HEK293 (cell line): ENCODE results near the gene C19orf12.

Experiments used
- HOXC10 ChIP-seq: sonication (generic); formaldehyde crosslinking; IDR thresholded peaks from 2 replicates; pipeline ENCODE4 v1.8.1; 2023; ENCODE audit warnings: mild to moderate bottlenecking, missing genetic modification reagents
- MEIS1 ChIP-seq: sonication (generic); formaldehyde crosslinking; IDR thresholded peaks from 2 replicates; pipeline ENCODE4 v1.8.1; 2022; ENCODE audit warnings: missing genetic modification reagents, mild to moderate bottlenecking, borderline replicate concordance
- SP2 ChIP-seq: fragments of 450-650 bp; formaldehyde crosslinking; IDR thresholded peaks from 2 replicates; pipeline ENCODE4 v1.5.1; 2016; ENCODE audit warnings: missing biosample characterization, missing genetic modification characterization
- ZFP69B ChIP-seq: fragments of 450-650 bp; formaldehyde crosslinking; IDR thresholded peaks from 2 replicates; pipeline ENCODE4 v1.5.1; 2016; ENCODE audit warnings: missing biosample characterization, missing genetic modification characterization
- ZNF121 ChIP-seq: fragments of 450-650 bp; formaldehyde crosslinking; IDR thresholded peaks from 2 replicates; pipeline ENCODE4 v1.5.1; 2016; ENCODE audit warnings: missing biosample characterization, missing genetic modification characterization
- ZNF133 ChIP-seq: fragments of 450-650 bp; formaldehyde crosslinking; IDR thresholded peaks from 2 replicates; pipeline ENCODE4 v1.5.1; 2016; ENCODE audit warnings: missing biosample characterization, missing genetic modification characterization
- ZNF138 ChIP-seq: fragments of 450-650 bp; formaldehyde crosslinking; IDR thresholded peaks from 2 replicates; pipeline ENCODE4 v1.5.1; 2016; ENCODE audit warnings: missing biosample characterization, missing genetic modification characterization, borderline replicate concordance
- ZNF2 ChIP-seq: fragments of 450-650 bp; formaldehyde crosslinking; IDR thresholded peaks from 2 replicates; pipeline ENCODE4 v1.5.1; 2016; ENCODE audit warnings: missing biosample characterization, missing genetic modification characterization
- ZNF202 ChIP-seq: fragments of 450-650 bp; formaldehyde crosslinking; IDR thresholded peaks from 2 replicates; pipeline ENCODE4 v1.5.1; 2016; ENCODE audit warnings: missing biosample characterization, missing genetic modification characterization, borderline replicate concordance
- ZNF341 ChIP-seq: fragments of 450-650 bp; formaldehyde crosslinking; IDR thresholded peaks from 2 replicates; pipeline ENCODE4; 2016; ENCODE audit warnings: low read depth, missing biosample characterization, missing genetic modification characterization
- ZNF514 ChIP-seq: fragments of 450-650 bp; formaldehyde crosslinking; IDR thresholded peaks from 2 replicates; pipeline ENCODE4 v1.5.1; 2016; ENCODE audit warnings: missing biosample characterization, missing genetic modification characterization
- ZNF549 ChIP-seq: fragments of 450-650 bp; IDR thresholded peaks from 2 replicates; pipeline ENCODE4 v1.5.1; 2018; ENCODE audit warnings: missing biosample characterization, missing genetic modification characterization, mild to moderate bottlenecking, inconsistent platforms, moderate library complexity
- ZNF658 ChIP-seq: fragments of 450-650 bp; formaldehyde crosslinking; IDR thresholded peaks from 2 replicates; pipeline ENCODE4; 2016; ENCODE audit warnings: missing biosample characterization, missing genetic modification characterization
- ZXDB ChIP-seq: fragments of 450-650 bp; formaldehyde crosslinking; IDR thresholded peaks from 2 replicates; pipeline ENCODE4 v1.5.1; 2016; ENCODE audit warnings: missing biosample characterization, missing genetic modification characterization
- TF ChIP-seq, protein P1 (sequence below): fragments of 450-650 bp; formaldehyde crosslinking; IDR thresholded peaks from 2 replicates; pipeline ENCODE4 v1.5.1; 2016; ENCODE audit warnings: missing biosample characterization, missing genetic modification characterization
- TF ChIP-seq, protein P2 (sequence below): fragments of 450-650 bp; formaldehyde crosslinking; IDR thresholded peaks from 2 replicates; pipeline ENCODE4 v1.5.1; 2016; ENCODE audit warnings: missing biosample characterization, missing genetic modification characterization
- TF ChIP-seq, protein P3 (sequence below): fragments of 450-650 bp; formaldehyde crosslinking; IDR thresholded peaks from 2 replicates; pipeline ENCODE4 v1.5.1; 2016; ENCODE audit warnings: missing biosample characterization, missing genetic modification characterization
- TF ChIP-seq, protein P4 (sequence below): fragments of 450-650 bp; formaldehyde crosslinking; IDR thresholded peaks from 2 replicates; pipeline ENCODE4 v1.5.1; 2016; ENCODE audit warnings: missing biosample characterization, missing genetic modification characterization
- TF ChIP-seq, protein P5 (sequence below): fragments of 450-650 bp; formaldehyde crosslinking; IDR thresholded peaks from 2 replicates; pipeline ENCODE4 v1.5.1; 2016; ENCODE audit warnings: missing biosample characterization, missing genetic modification characterization
- TF ChIP-seq, protein P6 (sequence below): fragments of 450-650 bp; formaldehyde crosslinking; IDR thresholded peaks from 2 replicates; pipeline ENCODE4 v1.5.1; 2016; ENCODE audit warnings: missing biosample characterization, missing genetic modification characterization
- TF ChIP-seq, protein P7 (sequence below): fragments of 450-650 bp; formaldehyde crosslinking; IDR thresholded peaks from 2 replicates; pipeline ENCODE4 v1.5.1; 2016; ENCODE audit warnings: missing biosample characterization, missing genetic modification characterization

Gene C19orf12

DNA sequence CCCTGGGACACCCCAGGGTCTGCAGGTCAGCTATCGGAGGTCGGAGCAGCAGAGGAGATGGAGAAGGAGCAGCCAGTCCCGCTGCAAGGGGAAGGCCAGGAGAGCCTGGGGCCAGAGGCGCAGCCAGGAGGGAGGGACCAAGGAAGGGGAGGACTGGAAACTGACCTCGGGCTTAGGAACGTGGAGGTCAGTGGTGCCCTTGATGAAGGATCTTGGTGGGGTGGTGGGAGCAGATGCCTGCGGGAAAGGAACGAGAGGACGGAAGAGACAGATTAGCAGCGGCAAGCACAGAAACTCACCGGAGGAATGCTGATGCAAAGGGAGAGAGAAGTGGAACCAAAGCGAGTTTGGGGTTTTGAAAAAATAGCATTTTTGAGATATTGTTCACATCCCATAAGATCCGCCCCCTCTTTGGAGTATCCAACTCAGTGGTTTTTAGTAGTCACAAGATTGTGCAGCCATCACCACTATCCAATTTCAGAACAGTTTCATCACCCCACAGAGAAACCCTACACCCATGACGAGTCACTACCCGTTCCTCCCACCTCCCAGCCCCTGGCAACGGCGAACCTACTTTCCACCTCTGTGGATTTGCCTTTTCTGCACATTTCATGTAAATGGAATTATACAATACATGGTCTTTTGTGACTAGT lies 27.7 kb downstream of the C19orf12 start (continued):
- TF ChIP-seq, protein P1, sequence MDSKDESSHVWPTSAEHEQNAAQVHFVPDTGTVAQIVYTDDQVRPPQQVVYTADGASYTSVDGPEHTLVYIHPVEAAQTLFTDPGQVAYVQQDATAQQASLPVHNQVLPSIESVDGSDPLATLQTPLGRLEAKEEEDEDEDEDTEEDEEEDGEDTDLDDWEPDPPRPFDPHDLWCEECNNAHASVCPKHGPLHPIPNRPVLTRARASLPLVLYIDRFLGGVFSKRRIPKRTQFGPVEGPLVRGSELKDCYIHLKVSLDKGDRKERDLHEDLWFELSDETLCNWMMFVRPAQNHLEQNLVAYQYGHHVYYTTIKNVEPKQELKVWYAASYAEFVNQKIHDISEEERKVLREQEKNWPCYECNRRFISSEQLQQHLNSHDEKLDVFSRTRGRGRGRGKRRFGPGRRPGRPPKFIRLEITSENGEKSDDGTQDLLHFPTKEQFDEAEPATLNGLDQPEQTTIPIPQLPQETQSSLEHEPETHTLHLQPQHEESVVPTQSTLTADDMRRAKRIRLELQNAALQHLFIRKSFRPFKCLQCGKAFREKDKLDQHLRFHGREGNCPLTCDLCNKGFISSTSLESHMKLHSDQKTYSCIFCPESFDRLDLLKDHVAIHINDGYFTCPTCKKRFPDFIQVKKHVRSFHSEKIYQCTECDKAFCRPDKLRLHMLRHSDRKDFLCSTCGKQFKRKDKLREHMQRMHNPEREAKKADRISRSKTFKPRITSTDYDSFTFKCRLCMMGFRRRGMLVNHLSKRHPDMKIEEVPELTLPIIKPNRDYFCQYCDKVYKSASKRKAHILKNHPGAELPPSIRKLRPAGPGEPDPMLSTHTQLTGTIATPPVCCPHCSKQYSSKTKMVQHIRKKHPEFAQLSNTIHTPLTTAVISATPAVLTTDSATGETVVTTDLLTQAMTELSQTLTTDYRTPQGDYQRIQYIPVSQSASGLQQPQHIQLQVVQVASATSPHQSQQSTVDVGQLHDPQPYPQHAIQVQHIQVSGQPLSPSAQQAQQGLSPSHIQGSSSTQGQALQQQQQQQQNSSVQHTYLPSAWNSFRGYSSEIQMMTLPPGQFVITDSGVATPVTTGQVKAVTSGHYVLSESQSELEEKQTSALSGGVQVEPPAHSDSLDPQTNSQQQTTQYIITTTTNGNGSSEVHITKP (tag by site-specific recombination), result peak; percentile 85
- TF ChIP-seq MEIS1 (CRISPR knock-in tag), result no peak
- TF ChIP-seq ZNF341 (tag by site-specific recombination), result no peak
- TF ChIP-seq, protein P2, sequence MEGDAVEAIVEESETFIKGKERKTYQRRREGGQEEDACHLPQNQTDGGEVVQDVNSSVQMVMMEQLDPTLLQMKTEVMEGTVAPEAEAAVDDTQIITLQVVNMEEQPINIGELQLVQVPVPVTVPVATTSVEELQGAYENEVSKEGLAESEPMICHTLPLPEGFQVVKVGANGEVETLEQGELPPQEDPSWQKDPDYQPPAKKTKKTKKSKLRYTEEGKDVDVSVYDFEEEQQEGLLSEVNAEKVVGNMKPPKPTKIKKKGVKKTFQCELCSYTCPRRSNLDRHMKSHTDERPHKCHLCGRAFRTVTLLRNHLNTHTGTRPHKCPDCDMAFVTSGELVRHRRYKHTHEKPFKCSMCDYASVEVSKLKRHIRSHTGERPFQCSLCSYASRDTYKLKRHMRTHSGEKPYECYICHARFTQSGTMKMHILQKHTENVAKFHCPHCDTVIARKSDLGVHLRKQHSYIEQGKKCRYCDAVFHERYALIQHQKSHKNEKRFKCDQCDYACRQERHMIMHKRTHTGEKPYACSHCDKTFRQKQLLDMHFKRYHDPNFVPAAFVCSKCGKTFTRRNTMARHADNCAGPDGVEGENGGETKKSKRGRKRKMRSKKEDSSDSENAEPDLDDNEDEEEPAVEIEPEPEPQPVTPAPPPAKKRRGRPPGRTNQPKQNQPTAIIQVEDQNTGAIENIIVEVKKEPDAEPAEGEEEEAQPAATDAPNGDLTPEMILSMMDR (tag by site-specific recombination), result no peak
- TF ChIP-seq ZNF658 (tag by site-specific recombination), result no peak
- TF ChIP-seq ZNF549, result no peak
- TF ChIP-seq, protein P3, sequence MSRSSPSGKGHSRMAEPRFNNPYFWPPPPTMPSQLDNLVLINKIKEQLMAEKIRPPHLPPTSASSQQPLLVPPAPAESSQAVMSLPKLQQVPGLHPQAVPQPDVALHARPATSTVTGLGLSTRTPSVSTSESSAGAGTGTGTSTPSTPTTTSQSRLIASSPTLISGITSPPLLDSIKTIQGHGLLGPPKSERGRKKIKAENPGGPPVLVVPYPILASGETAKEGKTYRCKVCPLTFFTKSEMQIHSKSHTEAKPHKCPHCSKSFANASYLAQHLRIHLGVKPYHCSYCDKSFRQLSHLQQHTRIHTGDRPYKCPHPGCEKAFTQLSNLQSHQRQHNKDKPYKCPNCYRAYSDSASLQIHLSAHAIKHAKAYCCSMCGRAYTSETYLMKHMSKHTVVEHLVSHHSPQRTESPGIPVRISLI, result peak; percentile 80; the same call in 1 of the 2 replicates
- no peak for TF ChIP-seq ZNF138 (tag by site-specific recombination)
- TF ChIP-seq ZNF514 (tag by site-specific recombination), result no peak
- TF ChIP-seq, protein P4, sequence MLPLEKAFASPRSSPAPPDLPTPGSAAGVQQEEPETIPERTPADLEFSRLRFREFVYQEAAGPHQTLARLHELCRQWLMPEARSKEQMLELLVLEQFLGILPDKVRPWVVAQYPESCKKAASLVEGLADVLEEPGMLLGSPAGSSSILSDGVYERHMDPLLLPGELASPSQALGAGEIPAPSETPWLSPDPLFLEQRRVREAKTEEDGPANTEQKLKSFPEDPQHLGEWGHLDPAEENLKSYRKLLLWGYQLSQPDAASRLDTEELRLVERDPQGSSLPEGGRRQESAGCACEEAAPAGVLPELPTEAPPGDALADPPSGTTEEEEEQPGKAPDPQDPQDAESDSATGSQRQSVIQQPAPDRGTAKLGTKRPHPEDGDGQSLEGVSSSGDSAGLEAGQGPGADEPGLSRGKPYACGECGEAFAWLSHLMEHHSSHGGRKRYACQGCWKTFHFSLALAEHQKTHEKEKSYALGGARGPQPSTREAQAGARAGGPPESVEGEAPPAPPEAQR (tag by site-specific recombination), result peak; percentile 17; the same call in 1 of the 2 replicates
- TF ChIP-seq, protein P5, sequence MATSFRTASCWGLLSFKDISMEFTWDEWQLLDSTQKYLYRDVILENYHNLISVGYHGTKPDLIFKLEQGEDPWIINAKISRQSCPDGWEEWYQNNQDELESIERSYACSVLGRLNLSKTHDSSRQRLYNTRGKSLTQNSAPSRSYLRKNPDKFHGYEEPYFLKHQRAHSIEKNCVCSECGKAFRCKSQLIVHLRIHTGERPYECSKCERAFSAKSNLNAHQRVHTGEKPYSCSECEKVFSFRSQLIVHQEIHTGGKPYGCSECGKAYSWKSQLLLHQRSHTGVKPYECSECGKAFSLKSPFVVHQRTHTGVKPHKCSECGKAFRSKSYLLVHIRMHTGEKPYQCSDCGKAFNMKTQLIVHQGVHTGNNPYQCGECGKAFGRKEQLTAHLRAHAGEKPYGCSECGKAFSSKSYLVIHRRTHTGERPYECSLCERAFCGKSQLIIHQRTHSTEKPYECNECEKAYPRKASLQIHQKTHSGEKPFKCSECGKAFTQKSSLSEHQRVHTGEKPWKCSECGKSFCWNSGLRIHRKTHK, result no peak
- no peak; the same call in 1 of the 2 replicates for TF ChIP-seq SP2 (tag by site-specific recombination)
- no peak for TF ChIP-seq HOXC10
- no peak for TF ChIP-seq ZNF2 (tag by site-specific recombination)
- no peak for TF ChIP-seq ZXDB
- no peak for TF ChIP-seq ZNF133 (tag by site-specific recombination)
- TF ChIP-seq ZNF121, result no peak
- no peak; the same call in 1 of the 2 replicates for TF ChIP-seq ZFP69B (tag by site-specific recombination)
- TF ChIP-seq, protein P6, sequence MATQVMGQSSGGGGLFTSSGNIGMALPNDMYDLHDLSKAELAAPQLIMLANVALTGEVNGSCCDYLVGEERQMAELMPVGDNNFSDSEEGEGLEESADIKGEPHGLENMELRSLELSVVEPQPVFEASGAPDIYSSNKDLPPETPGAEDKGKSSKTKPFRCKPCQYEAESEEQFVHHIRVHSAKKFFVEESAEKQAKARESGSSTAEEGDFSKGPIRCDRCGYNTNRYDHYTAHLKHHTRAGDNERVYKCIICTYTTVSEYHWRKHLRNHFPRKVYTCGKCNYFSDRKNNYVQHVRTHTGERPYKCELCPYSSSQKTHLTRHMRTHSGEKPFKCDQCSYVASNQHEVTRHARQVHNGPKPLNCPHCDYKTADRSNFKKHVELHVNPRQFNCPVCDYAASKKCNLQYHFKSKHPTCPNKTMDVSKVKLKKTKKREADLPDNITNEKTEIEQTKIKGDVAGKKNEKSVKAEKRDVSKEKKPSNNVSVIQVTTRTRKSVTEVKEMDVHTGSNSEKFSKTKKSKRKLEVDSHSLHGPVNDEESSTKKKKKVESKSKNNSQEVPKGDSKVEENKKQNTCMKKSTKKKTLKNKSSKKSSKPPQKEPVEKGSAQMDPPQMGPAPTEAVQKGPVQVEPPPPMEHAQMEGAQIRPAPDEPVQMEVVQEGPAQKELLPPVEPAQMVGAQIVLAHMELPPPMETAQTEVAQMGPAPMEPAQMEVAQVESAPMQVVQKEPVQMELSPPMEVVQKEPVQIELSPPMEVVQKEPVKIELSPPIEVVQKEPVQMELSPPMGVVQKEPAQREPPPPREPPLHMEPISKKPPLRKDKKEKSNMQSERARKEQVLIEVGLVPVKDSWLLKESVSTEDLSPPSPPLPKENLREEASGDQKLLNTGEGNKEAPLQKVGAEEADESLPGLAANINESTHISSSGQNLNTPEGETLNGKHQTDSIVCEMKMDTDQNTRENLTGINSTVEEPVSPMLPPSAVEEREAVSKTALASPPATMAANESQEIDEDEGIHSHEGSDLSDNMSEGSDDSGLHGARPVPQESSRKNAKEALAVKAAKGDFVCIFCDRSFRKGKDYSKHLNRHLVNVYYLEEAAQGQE (tag by site-specific recombination), result no peak; the same call in 1 of the 2 replicates
- no peak for TF ChIP-seq ZNF202 (tag by site-specific recombination)
- TF ChIP-seq, protein P7, sequence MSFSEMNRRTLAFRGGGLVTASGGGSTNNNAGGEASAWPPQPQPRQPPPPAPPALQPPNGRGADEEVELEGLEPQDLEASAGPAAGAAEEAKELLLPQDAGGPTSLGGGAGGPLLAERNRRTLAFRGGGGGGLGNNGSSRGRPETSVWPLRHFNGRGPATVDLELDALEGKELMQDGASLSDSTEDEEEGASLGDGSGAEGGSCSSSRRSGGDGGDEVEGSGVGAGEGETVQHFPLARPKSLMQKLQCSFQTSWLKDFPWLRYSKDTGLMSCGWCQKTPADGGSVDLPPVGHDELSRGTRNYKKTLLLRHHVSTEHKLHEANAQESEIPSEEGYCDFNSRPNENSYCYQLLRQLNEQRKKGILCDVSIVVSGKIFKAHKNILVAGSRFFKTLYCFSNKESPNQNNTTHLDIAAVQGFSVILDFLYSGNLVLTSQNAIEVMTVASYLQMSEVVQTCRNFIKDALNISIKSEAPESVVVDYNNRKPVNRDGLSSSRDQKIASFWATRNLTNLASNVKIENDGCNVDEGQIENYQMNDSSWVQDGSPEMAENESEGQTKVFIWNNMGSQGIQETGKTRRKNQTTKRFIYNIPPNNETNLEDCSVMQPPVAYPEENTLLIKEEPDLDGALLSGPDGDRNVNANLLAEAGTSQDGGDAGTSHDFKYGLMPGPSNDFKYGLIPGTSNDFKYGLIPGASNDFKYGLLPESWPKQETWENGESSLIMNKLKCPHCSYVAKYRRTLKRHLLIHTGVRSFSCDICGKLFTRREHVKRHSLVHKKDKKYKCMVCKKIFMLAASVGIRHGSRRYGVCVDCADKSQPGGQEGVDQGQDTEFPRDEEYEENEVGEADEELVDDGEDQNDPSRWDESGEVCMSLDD, result no peak
